Activated naive CD4-positive, alpha-beta T cell treated with anti-CD3 and anti-CD28 coated beads for 36 hours (primary cell): Measurements from ENCODE around the gene YES1. TPM values are rescaled to one million over a fixed set of nuclear protein-coding genes. Genes with fewer than 3 reads are reported as not detected.
"Not testable (repeated sequence)": the region's sequence is repeated elsewhere in the genome, so short reads cannot be mapped to it uniquely, and the experiment has no call there.

Experiments used
- CTCF ChIA-PET: fragments of 350-600 bp; sonication (Branson Sonifier 250); formaldehyde crosslinking; loops from one replicate; lab custom pipeline; 2021; ENCODE audit warnings: antibody characterized with exemption; lab: Charles Lee
- DNase-seq: peaks from one replicate; pipeline ENCODE4 v3.0.0-alpha.2; 2020
- H3K27ac Mint-ChIP-seq: one replicate; pipeline ENCODE4 v1.8.0; 2021; ENCODE audit warnings: mild to moderate bottlenecking, mixed read lengths
- H3K27me3 Mint-ChIP-seq: one replicate; pipeline ENCODE4 v1.8.0; 2021; ENCODE audit warnings: low read depth, mixed read lengths
- H3K36me3 Mint-ChIP-seq: one replicate; pipeline ENCODE4 v1.8.0; 2021; ENCODE audit warnings: low read depth, mixed read lengths
- H3K4me1 Mint-ChIP-seq: one replicate; pipeline ENCODE4 v1.8.0; 2021; ENCODE audit warnings: low read depth, mixed read lengths
- H3K4me3 Mint-ChIP-seq: one replicate; pipeline ENCODE4 v1.8.0; 2021; ENCODE audit warnings: mild to moderate bottlenecking, moderate library complexity, mixed read lengths
- H3K9me3 Mint-ChIP-seq: one replicate; pipeline ENCODE4 v1.8.0; 2021; ENCODE audit warnings: mixed read lengths
- intact Hi-C: fragments of 100-400 bp; cut with micrococcal nuclease; formaldehyde crosslinking; loops from one replicate; pipeline ENCODE4 v1.15.1; 2023
- total RNA-seq, 2 experiments: library from RNA; stranded (reverse); gene quantifications; one replicate each; pipeline ENCODE4 v1.2.3, GENCODE V29; 2021

Gene YES1
- total RNA-seq, 2 experiments from 2014 or later: 6.7 to 8.3 TPM

DNA sequence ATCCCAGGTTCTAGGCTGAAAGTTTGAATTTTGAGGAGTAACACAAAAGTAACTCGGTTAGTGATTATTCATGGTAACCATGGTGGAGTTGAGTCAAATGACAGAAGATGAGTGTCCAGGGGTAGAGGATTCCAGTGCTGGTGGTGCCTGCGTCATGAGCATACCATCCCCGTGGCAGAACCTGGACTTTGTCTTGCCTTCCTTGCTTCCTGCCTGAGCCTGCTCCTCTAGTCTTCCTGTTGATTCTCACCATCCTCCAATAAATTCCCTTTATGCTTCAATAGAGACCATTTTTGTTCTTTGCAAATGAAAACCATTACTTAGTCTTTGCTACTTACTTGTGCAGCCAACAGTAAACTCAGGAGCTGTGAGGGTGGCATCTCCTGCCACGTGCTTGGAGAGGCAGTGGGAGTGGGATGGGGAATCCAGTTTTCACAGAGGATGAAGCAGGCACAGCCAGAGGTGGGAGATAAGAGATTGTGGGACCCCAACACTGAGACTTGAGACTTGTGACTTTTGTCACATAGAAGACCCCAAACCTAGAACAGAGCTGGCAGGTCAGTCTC, 4.1 kb upstream of the YES1 start:
- no peak overlapping the region for H3K4me3 Mint-ChIP-seq
- no peak overlapping the region for H3K27ac Mint-ChIP-seq
- no peaks in the 10 kb centered on the region for H3K9me3 Mint-ChIP-seq
- H3K36me3 Mint-ChIP-seq: peaks cover 2% of the 10 kb centered on the region
- H3K27me3 Mint-ChIP-seq: no peaks in the 10 kb centered on the region
- no peak for DNase-seq
- peaks cover 28% of the 10 kb centered on the region for H3K4me1 Mint-ChIP-seq
- intact Hi-C loops: loop anchor here (10.0 kb wide), 1 partner anchor 1759 kb away; the partner anchor contains the start of genes METTL4 and NDC80
- CTCF ChIA-PET: interaction anchor here (0.6 to 2.0 kb wide), 2 partner anchors 14 to 1288 kb away, joined by 3 to 6 read pairs; no protein-coding TSS in a partner anchor

DNA sequence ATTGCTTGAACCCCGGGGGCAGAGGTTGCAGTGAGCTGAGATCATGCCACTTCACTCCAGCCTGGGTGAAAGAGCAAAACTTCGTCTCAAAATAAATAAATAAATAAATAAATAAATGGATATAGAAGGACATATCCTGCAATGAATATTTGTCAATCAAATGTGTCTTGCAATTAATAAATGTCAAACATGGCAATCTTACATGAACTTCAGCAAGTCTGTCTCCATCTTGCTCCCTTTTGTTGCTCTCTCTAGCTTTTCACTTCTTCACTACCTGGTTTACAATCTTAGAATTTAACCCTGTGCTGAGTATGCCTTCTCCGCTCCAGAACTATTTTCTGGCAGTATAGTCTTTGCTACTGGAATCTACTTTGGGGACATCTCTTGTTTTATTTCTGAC, 3.3 kb upstream of the YES1 start:
- Mint-ChIP-seq H3K9me3 (no peaks in the 10 kb centered on the region), H3K4me1 (peaks cover 29% of the 10 kb centered on the region), H3K36me3 (peaks cover 2% of the 10 kb centered on the region), H3K4me3 (no peak overlapping the region), H3K27ac (no peak overlapping the region), H3K27me3 (no peaks in the 10 kb centered on the region)
- intact Hi-C loops: loop anchor here (10.0 kb wide), 1 partner anchor 1759 kb away; the partner anchor contains the start of genes METTL4 and NDC80
- CTCF ChIA-PET: interaction anchor here (0.5 to 3.3 kb wide), 4 partner anchors 11 to 159 kb away, joined by 3 to 50 read pairs (median 4); no protein-coding TSS in a partner anchor
- no peak for DNase-seq

DNA sequence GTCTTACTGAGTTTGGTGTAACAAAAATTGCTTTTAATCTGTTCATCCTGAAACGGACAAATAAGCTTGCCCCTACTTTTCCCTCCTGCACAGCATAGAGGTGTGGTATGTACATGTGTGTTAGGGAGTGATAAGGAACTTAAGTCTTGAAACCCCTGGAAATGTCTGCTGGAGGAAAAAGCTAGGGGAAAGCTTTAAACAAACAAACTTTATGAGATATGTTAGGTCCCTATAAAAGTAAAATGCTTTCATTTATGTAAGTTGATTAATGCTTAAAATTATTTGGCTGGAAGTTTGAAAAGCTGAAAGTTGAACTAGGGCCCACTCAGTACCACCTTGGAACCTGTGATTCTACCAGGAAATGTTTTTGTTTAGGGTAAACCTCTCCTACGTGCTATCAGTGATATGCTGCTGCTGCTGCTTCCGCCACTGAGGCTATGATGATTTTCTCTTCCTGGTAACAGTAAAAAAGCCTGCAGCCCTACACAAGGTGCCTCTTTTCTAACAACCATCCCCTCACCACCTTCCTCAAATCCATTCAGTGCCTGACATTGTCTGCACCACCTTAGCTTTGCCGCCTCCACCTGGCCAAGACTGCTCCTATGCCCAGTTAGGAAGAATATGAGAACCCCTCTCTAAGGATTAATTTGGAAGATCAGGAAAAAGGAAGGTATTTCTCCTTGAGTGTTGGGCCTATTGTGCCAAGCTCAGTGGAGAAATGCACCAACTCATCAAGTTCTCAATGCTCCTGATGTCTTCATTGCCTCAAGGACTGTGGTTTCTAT, 2.5 kb upstream of the YES1 start:
- H3K36me3 Mint-ChIP-seq: peaks cover 2% of the 10 kb centered on the region
- no peak overlapping the region for H3K27ac Mint-ChIP-seq
- peaks cover 36% of the 10 kb centered on the region for H3K4me1 Mint-ChIP-seq
- no peak overlapping the region for H3K4me3 Mint-ChIP-seq
- CTCF ChIA-PET: interaction anchor here (0.5 to 4.1 kb wide), 8 partner anchors 10 to 158 kb away, joined by 3 to 50 read pairs (median 5); partner anchors contain the start of gene ENOSF1
- no peak for DNase-seq
- no peaks in the 10 kb centered on the region for H3K9me3 Mint-ChIP-seq
- intact Hi-C loops: loop anchor here (5.0 to 10.0 kb wide), 3 partner anchors 1760 to 1843 kb away; partner anchors contain the start of genes METTL4, NDC80 and SMCHD1
- H3K27me3 Mint-ChIP-seq: no peaks in the 10 kb centered on the region

DNA sequence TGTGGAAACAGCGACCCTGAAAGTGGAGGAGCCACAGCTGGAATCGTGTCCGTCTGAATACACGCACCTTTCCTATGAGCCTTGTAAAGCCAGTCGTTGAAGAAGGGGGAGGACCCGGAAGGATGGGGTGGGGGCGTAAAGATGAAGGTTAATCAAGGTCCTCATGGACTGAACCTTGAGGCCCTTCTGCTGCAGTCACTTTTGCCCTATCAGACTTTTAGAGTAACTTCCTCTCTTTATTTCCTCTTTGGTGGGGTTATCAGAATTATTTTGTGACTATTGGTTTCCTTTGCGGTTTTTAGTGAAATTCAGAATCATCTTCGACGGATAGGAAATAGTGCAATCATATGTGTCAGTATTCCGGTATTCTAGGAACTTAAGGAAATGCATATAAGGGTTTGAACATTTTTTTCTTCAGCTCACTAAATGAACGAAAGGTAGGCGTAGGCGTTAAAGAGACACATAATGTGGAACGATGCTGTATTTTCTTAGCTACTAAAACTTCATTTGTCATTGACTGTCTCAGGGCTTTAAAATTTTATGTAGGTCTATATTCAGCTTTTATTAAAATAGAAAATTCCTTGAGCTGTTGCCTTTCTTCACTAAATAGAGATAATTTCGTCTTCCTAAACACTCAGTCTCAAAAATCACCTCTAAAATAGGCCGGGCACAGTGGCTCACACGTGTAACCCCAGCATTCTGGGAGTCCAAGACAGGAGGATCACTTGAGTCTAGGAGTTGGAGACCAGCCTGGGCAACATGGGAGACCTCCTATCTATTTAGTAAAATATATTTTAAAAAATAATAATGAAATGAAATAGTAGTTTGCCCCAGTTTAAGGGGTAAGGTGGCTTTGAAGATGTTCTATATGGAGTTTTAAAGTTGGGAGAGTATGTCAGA, 1.4 kb upstream of the YES1 start:
- CTCF ChIA-PET: interaction anchor here (0.7 to 4.1 kb wide), 7 partner anchors 11 to 101 kb away, joined by 3 to 50 read pairs (median 6); partner anchors contain the start of gene ENOSF1
- peaks cover 46% of the 10 kb centered on the region for H3K4me1 Mint-ChIP-seq
- H3K27me3 Mint-ChIP-seq: no peaks in the 10 kb centered on the region
- H3K4me3 Mint-ChIP-seq: peak overlapping the region; percentile 95
- no peaks in the 10 kb centered on the region for H3K9me3 Mint-ChIP-seq
- H3K36me3 Mint-ChIP-seq: peaks cover 4% of the 10 kb centered on the region
- DNase-seq: peak; percentile 65
- peak overlapping the region; percentile 99 for H3K27ac Mint-ChIP-seq
- intact Hi-C loops: loop anchor here (1.0 to 10.0 kb wide), 10 partner anchors 17 to 1844 kb away; partner anchors contain the start of genes ENOSF1, METTL4, NDC80 and SMCHD1

DNA sequence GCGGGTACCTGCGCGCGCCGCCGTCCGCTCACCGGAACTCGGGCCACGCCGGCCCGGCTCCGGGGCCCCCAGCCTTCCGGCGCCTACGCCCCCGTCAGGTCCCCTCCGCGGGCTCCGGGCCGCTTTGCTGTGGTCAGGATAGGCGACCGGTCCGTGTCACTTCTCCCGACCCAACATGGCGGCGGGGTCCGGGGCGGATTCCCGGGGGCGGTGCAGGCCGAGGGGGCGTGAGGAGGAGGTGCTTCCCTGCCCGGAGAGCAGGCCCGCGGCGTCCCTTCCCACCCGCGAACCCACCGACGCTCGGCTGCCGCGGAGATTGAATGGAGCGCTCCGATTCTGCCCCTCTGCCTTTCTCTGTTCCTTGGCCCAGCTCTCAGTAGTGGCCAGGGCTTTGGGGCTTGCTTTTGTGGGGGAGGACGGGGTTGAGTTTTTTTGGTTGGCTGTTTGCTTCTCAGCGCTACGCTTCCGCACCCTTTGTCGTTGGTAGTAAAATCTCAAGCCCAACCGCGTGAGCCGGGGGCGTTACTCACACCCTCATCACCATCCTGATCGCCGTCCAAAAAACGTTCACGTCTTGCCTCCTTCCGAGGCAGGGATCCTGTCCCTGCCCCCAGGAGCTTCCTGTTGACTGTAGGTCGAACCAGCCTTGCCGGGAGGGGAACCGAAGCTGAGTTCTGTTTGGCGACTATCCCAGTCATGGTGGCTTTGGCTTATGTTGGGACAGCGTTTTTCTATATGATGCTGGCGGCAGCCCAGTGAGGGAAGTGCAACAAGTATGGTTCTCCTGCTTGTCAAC, 532 bp upstream of the YES1 start:
- Mint-ChIP-seq H3K4me3 (peak overlapping the region; percentile 95), H3K36me3 (peaks cover 4% of the 10 kb centered on the region), H3K9me3 (no peaks in the 10 kb centered on the region), H3K27me3 (no peaks in the 10 kb centered on the region), H3K27ac (peak overlapping the region; percentile 99), H3K4me1 (peaks cover 54% of the 10 kb centered on the region)
- DNase-seq: peak; percentile 82
- CTCF ChIA-PET: interaction anchor here (1.5 to 4.1 kb wide), 3 partner anchors 18 to 100 kb away, joined by 6 to 50 read pairs (median 17); partner anchors contain the start of gene ENOSF1
- intact Hi-C loops: loop anchor here (1.0 to 10.0 kb wide), 10 partner anchors 18 to 1845 kb away; partner anchors contain the start of genes ENOSF1, METTL4, NDC80 and SMCHD1

DNA sequence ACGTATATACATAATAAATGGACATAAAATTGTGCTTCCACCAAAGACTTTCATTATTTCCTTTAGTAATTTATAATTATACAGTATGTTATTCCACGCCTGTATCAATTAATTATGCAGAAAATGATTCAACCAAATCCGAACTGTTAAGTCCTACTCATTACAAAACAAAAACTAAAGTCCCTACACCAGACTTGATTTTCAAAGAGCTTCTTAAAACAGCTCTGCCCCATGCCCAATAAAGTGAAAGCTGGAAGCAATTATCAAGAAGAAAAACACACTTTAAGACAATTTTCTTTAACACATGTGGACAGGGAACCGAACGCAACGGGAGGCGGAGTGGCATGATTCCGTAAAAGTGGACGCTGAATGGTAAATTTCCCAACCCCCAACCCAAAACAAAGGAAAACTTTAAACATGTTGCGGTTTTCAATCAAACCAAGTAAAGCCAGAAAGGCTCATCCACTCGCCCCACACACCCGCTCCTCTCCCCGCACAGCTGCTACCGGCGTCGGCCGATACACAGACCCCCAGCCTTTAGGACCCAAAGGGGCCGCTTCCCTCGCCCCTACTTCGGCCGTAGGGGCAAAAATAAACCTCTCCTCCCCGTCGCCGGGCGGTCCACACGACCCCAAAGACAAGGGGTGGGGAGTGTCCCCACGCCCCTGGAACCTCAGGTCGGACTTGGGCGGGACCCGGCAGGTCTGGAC, 705 bp downstream of the YES1 start:
- peak overlapping the region; percentile 94 for H3K27ac Mint-ChIP-seq
- DNase-seq: no peak
- CTCF ChIA-PET: interaction anchor here (0.7 to 4.3 kb wide), 4 partner anchors 19 to 192 kb away, joined by 3 to 31 read pairs (median 12); partner anchors contain the start of gene ENOSF1
- peaks cover 57% of the 10 kb centered on the region for H3K4me1 Mint-ChIP-seq
- H3K27me3 Mint-ChIP-seq: no peaks in the 10 kb centered on the region
- H3K9me3 Mint-ChIP-seq: no peaks in the 10 kb centered on the region
- H3K36me3 Mint-ChIP-seq: peaks cover 4% of the 10 kb centered on the region
- H3K4me3 Mint-ChIP-seq: peak overlapping the region; percentile 91
- intact Hi-C loops: loop anchor here (5.0 to 10.0 kb wide), 3 partner anchors 1763 to 1846 kb away; partner anchors contain the start of genes METTL4, NDC80 and SMCHD1

DNA sequence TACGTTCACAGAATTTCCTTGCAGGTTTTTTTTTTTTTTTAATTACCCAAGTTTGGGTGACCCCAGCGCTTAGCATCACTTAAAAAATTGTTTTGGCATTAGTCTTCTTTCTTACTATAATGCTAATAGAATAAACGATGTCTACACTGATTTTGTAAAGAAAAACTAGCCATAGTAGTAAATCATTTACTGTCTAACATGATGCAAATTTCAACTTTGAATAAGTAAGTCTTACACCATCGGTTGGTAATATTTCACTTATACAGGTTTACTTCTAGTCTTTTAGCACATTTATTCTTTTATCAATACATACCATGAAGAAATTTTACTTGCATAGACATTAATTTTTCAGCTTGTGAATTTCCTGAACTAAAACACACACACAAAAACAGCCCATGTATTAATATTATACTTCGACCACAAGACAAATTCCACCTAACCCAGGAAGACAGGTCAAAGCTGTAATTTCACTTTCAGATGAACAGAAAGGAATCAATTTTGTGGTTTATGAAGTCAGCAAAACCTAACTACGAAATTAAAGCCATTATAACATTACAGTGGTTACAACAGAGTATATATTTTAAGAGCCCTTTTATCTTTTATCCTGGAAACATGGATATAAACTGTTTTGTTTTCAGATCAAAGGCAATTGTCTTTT, 1.9 kb downstream of the YES1 start:
- Mint-ChIP-seq H3K9me3 (no peaks in the 10 kb centered on the region), H3K27ac (no peak overlapping the region), H3K4me1 (peaks cover 66% of the 10 kb centered on the region), H3K36me3 (peaks cover 4% of the 10 kb centered on the region), H3K27me3 (no peaks in the 10 kb centered on the region), H3K4me3 (peak overlapping the region; percentile 91)
- CTCF ChIA-PET: interaction anchor here (0.6 to 4.3 kb wide), 4 partner anchors 20 to 76 kb away, joined by 3 to 31 read pairs (median 6); no protein-coding TSS in a partner anchor
- DNase-seq: no peak
- intact Hi-C loops: loop anchor here (5.0 to 10.0 kb wide), 3 partner anchors 1765 to 1847 kb away; partner anchors contain the start of genes METTL4, NDC80 and SMCHD1

DNA sequence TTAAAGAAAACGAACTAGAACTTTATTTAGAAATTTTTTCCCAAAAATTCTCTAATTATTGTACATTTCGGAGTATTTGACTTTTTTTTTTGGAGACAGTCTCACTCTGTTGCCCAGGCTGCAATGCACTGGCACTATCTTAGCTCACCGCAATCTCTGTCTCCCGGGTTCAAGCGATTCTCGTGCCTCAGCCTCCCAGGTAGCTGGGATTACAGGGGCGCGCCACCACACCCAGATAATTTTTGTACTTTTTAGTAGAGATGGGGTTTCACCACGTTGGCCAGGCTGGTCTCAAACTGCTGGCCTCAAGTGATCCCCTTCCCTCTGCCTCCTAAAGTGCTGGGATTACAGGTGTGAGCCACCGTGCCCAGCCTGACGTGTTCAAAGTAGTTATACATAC, 2.8 kb downstream of the YES1 start:
- CTCF ChIA-PET: interaction anchor here (0.9 to 4.3 kb wide), 2 partner anchors 21 to 70 kb away, joined by 3 to 31 read pairs; no protein-coding TSS in a partner anchor
- H3K9me3 Mint-ChIP-seq, intact Hi-C loops, H3K4me3 Mint-ChIP-seq, H3K36me3 Mint-ChIP-seq, H3K27ac Mint-ChIP-seq, DNase-seq, H3K27me3 Mint-ChIP-seq: not testable (repeated sequence)
- H3K4me1 Mint-ChIP-seq: peaks cover 62% of the 10 kb centered on the region

DNA sequence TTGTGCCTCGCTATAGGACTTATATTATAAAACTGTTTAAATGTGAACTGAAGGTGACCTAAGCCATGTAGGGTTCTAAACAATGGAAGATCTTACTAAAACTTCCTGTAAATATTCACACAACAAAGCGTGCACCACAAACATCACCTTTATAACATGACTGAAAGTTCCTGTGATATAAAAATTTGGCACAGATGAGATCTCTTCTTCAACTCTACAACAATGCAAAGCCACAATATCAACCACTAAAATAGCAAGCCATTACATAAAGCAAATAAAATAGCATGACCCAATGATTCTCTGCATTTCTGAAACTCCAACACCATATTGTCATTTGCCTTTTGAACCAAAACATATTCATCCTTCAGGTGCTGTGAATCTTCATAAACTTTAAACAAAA, 3.5 kb downstream of the YES1 start:
- CTCF ChIA-PET: interaction anchor here (0.6 to 4.3 kb wide), 4 partner anchors 21 to 96 kb away, joined by 3 to 31 read pairs (median 4); partner anchors contain the start of gene ENOSF1
- intact Hi-C loops: no loop called here
- Mint-ChIP-seq H3K36me3 (peaks cover 4% of the 10 kb centered on the region), H3K27me3 (no peaks in the 10 kb centered on the region), H3K4me1 (peaks cover 60% of the 10 kb centered on the region), H3K4me3 (no peak overlapping the region), H3K27ac (no peak overlapping the region), H3K9me3 (no peaks in the 10 kb centered on the region)
- no peak for DNase-seq

DNA sequence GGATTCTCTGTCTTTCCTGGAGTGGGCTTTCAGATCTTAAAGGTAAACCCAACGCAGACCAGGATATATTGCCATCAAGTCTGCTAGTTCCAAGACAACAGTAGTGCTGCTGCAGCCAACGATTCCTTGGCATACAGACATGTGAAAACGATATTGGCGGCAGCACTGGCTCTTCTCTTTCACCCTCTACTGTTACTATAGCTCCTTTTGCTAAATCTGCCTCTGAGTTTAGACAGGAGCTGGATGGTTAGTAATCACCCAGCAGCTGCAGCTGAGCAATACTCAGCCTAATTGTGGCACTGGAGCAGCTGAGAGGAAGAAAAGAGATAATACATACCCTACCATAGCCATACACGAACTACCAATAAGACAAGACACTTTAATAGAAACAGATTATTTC, 4.0 kb downstream of the YES1 start:
- no peak for DNase-seq
- intact Hi-C loops: no loop called here
- Mint-ChIP-seq H3K27me3 (no peaks in the 10 kb centered on the region), H3K27ac (no peak overlapping the region), H3K36me3 (peaks cover 4% of the 10 kb centered on the region), H3K9me3 (no peaks in the 10 kb centered on the region), H3K4me3 (no peak overlapping the region), H3K4me1 (peaks cover 61% of the 10 kb centered on the region)
- CTCF ChIA-PET: interaction anchor here (0.6 to 4.3 kb wide), 5 partner anchors 20 to 95 kb away, joined by 3 to 31 read pairs (median 4); partner anchors contain the start of gene ENOSF1
